HEK293 (cell line): ENCODE data around the gene CENPS.

Experiments used
- TCF7L2 ChIP-seq: IDR thresholded peaks from 2 replicates; pipeline ENCODE4 v1.6.1; 2011; ENCODE audit warnings: low read depth, mild to moderate bottlenecking, inconsistent platforms, low read length, moderate library complexity, borderline replicate concordance
- ZNF311 ChIP-seq: fragments of 450-650 bp; formaldehyde crosslinking; IDR thresholded peaks from 2 replicates; pipeline ENCODE4 v1.5.1; 2017; ENCODE audit warnings: missing biosample characterization, missing genetic modification characterization, borderline replicate concordance
- TF ChIP-seq, protein P1 (sequence below): fragments of 450-650 bp; formaldehyde crosslinking; IDR thresholded peaks from 2 replicates; pipeline ENCODE4 v1.5.1; 2016; ENCODE audit warnings: missing biosample characterization, missing genetic modification characterization

DNA sequence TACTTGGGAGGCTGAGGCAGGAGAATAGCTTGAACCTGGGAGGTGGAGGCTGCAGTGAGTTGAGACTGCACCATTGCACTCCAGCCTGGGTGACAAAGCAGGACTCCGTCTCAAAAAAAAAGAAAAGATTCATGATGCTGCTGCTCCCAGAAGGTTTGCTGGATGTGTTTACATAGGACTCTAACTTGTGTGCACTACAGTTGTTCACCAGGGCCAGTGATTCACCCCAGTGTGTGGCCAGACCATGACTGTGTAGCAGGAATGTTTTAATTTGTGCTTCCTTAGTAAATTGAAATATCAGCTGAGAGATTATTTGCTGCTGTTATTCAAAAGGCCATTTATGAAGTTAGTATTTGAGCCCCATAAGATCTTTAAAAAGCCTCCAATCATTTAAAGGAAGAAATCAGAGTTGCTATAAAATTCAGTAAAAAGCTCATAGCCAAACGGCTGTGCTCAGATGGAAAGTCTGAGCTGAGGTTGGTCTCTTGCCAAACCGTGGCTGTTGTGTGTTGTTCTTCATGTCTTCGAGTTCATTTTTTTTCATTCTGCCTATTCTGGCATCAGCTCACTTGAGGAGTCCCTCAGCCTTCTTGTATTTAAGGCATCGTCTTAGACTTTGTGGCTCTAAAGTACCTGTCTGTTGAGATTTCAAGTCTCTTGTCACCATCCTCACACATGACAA is 49.5 kb upstream of the CENPS start:
- TF ChIP-seq, protein P1, sequence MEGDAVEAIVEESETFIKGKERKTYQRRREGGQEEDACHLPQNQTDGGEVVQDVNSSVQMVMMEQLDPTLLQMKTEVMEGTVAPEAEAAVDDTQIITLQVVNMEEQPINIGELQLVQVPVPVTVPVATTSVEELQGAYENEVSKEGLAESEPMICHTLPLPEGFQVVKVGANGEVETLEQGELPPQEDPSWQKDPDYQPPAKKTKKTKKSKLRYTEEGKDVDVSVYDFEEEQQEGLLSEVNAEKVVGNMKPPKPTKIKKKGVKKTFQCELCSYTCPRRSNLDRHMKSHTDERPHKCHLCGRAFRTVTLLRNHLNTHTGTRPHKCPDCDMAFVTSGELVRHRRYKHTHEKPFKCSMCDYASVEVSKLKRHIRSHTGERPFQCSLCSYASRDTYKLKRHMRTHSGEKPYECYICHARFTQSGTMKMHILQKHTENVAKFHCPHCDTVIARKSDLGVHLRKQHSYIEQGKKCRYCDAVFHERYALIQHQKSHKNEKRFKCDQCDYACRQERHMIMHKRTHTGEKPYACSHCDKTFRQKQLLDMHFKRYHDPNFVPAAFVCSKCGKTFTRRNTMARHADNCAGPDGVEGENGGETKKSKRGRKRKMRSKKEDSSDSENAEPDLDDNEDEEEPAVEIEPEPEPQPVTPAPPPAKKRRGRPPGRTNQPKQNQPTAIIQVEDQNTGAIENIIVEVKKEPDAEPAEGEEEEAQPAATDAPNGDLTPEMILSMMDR (tag by site-specific recombination): no peak
- TF ChIP-seq ZNF311 (no peak), TCF7L2 (no peak)
